Measurements from ENCODE around the gene PFKM. TPM values are rescaled to one million over a fixed set of nuclear protein-coding genes. Genes with fewer than 3 reads are reported as not detected.

PFKM gene
- total and polyA plus RNA-seq, 9 of the 15 experiments (the other 6 are each of a cell fraction or from before 2014, with no cell fraction given) = 16.5 to 39.9 (median 31.7) TPM

DNA sequence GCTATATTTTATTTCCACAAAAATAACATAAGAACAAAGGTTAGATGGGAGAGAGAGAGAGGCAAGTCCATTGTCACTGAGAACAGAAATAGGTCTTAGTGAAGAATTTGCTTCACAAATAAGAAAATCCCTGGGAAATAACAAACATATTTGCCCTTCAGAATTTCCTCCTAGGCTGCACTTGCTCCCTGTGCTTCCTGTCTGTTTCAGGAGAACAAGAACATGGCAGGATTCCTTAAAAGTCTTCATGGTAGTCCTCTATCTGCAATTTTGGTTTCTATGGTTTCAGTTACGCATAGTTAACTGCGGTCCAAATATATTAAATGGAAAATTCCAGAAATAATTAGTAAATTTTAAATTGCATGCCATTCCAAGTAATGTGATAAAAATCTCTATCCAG lies 47.4 kb upstream of the PFKM start (continued):
- no peak for TF ChIP-seq ZNF41 (CRISPR knock-in tag; conservative IDR thresholded peaks at IDR 0.05)
- no peak for TF ChIP-seq SRSF9 (IDR thresholded peaks at IDR 0.05; ENCODE audit: borderline replicate concordance, low read depth, low read length)
- no peak for TF ChIP-seq SP1 (CRISPR knock-in tag; IDR thresholded peaks at IDR 0.05)

DNA sequence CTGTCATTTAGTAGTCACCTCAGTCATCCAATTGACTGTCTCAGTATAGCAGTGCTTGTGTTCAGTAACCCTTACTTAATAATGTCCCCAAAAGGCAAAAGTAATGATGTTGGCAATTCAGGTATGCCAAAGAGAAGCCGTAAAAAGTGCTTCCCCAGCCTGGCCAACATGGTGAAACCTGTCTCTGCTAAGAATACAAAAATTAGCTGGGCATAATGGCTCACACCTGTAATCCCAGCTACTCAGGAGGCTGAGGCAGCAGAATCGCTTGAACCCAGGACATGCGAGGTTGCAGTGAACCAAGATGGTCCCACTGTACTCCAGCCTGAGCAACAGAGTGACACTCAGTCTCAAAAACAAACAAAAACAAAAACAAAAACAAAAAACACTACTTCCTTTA lies 46.9 kb upstream of the PFKM start:
- H2AFZ ChIP-seq (ENCODE audit: low read depth, low read length) = no peak overlapping the region
- no peak for ATAC-seq
- WGBS (ENCODE audit: insufficient coverage, low coverage, missing lambda C conversion rate) = 100% methylated on average over 3 of the region's 3 CpGs
- BruUV-seq (replicated peaks) = no TSS peak
- no peak overlapping the region for H3K9ac ChIP-seq (ENCODE audit: insufficient read depth in 1 of 2, low read depth in 2 of 2, low read length in 2 of 2)
- H3K4me2 ChIP-seq (ENCODE audit: insufficient read depth, low read length) = no peak overlapping the region
- FAIRE-seq = no peak
- POLR2A ChIA-PET = no interaction called here
- peaks cover 3 to 6% of the 10 kb centered on the region in 2 experiments; a peak in 2 of 5 replicates for H3K4me1 ChIP-seq (replicated peaks in 1 of 2; ENCODE audit: control insufficient read depth in 2 of 2, insufficient read depth in 2 of 2, low read length in 2 of 2)
- intact Hi-C loops (cut with micrococcal nuclease) (no loop called here), in situ Hi-C loops (cut with MboI) (no loop called here)
- no peaks in the 10 kb centered on the region for H3K79me2 ChIP-seq (ENCODE audit: control insufficient read depth, insufficient read depth, low read length)
- H3K9me3 ChIP-seq (replicated peaks; ENCODE audit: control insufficient read depth, insufficient read depth, low read depth, low read length) = no peaks in the 10 kb centered on the region
- H3K27me3 ChIP-seq (ENCODE audit: control insufficient read depth in 2 of 2, insufficient read depth in 2 of 2, low read length in 2 of 2) = no peaks in the 10 kb centered on the region
- peaks cover 65% of the 10 kb centered on the region for H3K36me3 ChIP-seq (ENCODE audit: control insufficient read depth, insufficient read depth, low read length)
- H3K9me1 ChIP-seq (ENCODE audit: control insufficient read depth, insufficient read depth, low read length) = no peaks in the 10 kb centered on the region
- no peaks in the 10 kb centered on the region for H4K20me1 ChIP-seq (replicated peaks; ENCODE audit: control insufficient read depth, insufficient read depth, low read length)
- H3K27ac ChIP-seq (ENCODE audit: extremely low read depth, low read depth, low read length) = no peak overlapping the region
- no peak for DNase-seq (ENCODE audit: extremely low read depth in 1 of 4, low spot score in 3 of 4)
- no peak overlapping the region for H3K4me3 ChIP-seq
- CTCF ChIA-PET (ENCODE audit: low intra/inter-chr PET ratio) = interaction anchor here (0.5 to 0.6 kb wide), 2 partner anchors 239 to 242 kb away, joined by 5 read pairs; no protein-coding TSS in a partner anchor
- TF ChIP-seq ZNF224 (CRISPR knock-in tag; IDR thresholded peaks at IDR 0.05) = no peak
- TF ChIP-seq SREBF2 (CRISPR knock-in tag; IDR thresholded peaks at IDR 0.05) = no peak
- TF ChIP-seq ARHGAP35 (IDR thresholded peaks at IDR 0.05; ENCODE audit: partially characterized antibody) = no peak
- no peak for TF ChIP-seq CHD2 (IDR thresholded peaks at IDR 0.05; ENCODE audit: low read depth, low read length)
- TF ChIP-seq, protein P1, sequence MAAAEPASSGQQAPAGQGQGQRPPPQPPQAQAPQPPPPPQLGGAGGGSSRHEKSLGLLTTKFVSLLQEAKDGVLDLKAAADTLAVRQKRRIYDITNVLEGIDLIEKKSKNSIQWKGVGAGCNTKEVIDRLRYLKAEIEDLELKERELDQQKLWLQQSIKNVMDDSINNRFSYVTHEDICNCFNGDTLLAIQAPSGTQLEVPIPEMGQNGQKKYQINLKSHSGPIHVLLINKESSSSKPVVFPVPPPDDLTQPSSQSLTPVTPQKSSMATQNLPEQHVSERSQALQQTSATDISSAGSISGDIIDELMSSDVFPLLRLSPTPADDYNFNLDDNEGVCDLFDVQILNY (CRISPR knock-in tag; IDR thresholded peaks at IDR 0.05) = no peak
- no peak for TF ChIP-seq ZNF561 (CRISPR knock-in tag; conservative IDR thresholded peaks at IDR 0.05)
- TF ChIP-seq ZZZ3 (IDR thresholded peaks at IDR 0.05) = no peak
- no peak for TF ChIP-seq NCOR1 (IDR thresholded peaks at IDR 0.05)
- no peak for TF ChIP-seq BDP1 (IDR thresholded peaks at IDR 0.05; ENCODE audit: insufficient read depth, insufficient read length)
- no peak for TF ChIP-seq MEF2A (IDR thresholded peaks at IDR 0.05; ENCODE audit: control insufficient read depth, low read depth, low read length)
- TF ChIP-seq MYBL2 (IDR thresholded peaks at IDR 0.05; ENCODE audit: low read depth) = no peak
- no peak for TF ChIP-seq MYBL2 (CRISPR knock-in tag; IDR thresholded peaks at IDR 0.05; ENCODE audit: borderline replicate concordance)
- TF ChIP-seq ZBTB1 (CRISPR knock-in tag; IDR thresholded peaks at IDR 0.05; ENCODE audit: borderline replicate concordance, low read depth) = no peak
- no peak for TF ChIP-seq CHD1 (IDR thresholded peaks at IDR 0.05; ENCODE audit: low read length)
- TF ChIP-seq, protein P2, sequence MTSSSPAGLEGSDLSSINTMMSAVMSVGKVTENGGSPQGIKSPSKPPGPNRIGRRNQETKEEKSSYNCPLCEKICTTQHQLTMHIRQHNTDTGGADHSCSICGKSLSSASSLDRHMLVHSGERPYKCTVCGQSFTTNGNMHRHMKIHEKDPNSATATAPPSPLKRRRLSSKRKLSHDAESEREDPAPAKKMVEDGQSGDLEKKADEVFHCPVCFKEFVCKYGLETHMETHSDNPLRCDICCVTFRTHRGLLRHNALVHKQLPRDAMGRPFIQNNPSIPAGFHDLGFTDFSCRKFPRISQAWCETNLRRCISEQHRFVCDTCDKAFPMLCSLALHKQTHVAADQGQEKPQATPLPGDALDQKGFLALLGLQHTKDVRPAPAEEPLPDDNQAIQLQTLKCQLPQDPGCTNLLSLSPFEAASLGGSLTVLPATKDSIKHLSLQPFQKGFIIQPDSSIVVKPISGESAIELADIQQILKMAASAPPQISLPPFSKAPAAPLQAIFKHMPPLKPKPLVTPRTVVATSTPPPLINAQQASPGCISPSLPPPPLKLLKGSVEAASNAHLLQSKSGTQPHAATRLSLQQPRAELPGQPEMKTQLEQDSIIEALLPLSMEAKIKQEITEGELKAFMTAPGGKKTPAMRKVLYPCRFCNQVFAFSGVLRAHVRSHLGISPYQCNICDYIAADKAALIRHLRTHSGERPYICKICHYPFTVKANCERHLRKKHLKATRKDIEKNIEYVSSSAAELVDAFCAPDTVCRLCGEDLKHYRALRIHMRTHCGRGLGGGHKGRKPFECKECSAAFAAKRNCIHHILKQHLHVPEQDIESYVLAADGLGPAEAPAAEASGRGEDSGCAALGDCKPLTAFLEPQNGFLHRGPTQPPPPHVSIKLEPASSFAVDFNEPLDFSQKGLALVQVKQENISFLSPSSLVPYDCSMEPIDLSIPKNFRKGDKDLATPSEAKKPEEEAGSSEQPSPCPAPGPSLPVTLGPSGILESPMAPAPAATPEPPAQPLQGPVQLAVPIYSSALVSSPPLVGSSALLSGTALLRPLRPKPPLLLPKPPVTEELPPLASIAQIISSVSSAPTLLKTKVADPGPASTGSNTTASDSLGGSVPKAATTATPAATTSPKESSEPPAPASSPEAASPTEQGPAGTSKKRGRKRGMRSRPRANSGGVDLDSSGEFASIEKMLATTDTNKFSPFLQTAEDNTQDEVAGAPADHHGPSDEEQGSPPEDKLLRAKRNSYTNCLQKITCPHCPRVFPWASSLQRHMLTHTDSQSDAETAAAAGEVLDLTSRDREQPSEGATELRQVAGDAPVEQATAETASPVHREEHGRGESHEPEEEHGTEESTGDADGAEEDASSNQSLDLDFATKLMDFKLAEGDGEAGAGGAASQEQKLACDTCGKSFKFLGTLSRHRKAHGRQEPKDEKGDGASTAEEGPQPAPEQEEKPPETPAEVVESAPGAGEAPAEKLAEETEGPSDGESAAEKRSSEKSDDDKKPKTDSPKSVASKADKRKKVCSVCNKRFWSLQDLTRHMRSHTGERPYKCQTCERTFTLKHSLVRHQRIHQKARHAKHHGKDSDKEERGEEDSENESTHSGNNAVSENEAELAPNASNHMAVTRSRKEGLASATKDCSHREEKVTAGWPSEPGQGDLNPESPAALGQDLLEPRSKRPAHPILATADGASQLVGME (CRISPR knock-in tag; IDR thresholded peaks at IDR 0.05) = no peak
